ENCODE measurements around the gene TDRD15.
"Not testable (repeated sequence)": the region's sequence is repeated elsewhere in the genome, so short reads cannot be mapped to it uniquely, and the experiment has no call there.

Gene TDRD15

GRCh38 chr2:21095714-21096113 lies 28.1 kb upstream of the TDRD15 start:
- no peak for TF ChIP-seq CTCF (IDR thresholded peaks at IDR 0.05)
- DNase-seq (ENCODE audit: low spot score): no peak
- Histone ChIP-seq H3K4me3 (no peak overlapping the region), H3K27ac (no peak overlapping the region)

- no peak for TF ChIP-seq CTCF (IDR thresholded peaks at IDR 0.05)
- DNase-seq (ENCODE audit: low spot score): no peak
- Histone ChIP-seq H3K27ac (no peak overlapping the region), H3K4me3 (no peak overlapping the region)
These were observed 27.3 kb upstream of the TDRD15 start for GRCh38 chr2:21096458-21096857.

GRCh38 chr2:21097331-21097730 lies 26.4 kb upstream of the TDRD15 start:
- TF ChIP-seq CTCF (IDR thresholded peaks at IDR 0.05): no peak
- DNase-seq (ENCODE audit: low spot score): no peak
- no peak overlapping the region for H3K27ac ChIP-seq

GRCh38 chr2:21098294-21098693 lies 25.5 kb upstream of the TDRD15 start:
- TF ChIP-seq CTCF (IDR thresholded peaks at IDR 0.05): no peak
- no peak overlapping the region for H3K4me3 ChIP-seq
- H3K27ac ChIP-seq: no peak overlapping the region
- no peak for DNase-seq (ENCODE audit: low spot score)

More at GRCh38 chr2:21097331-21097730, 26.4 kb upstream of the TDRD15 start:
- no peak overlapping the region for H3K4me3 ChIP-seq

GRCh38 chr2:21099281-21099907 lies 24.4 kb upstream of the TDRD15 start:
- Histone ChIP-seq H3K4me3 (no peak overlapping the region), H3K27ac (no peak overlapping the region)
- TF ChIP-seq CTCF (IDR thresholded peaks at IDR 0.05): no peak
- DNase-seq (ENCODE audit: low spot score): no peak

GRCh38 chr2:21101514-21102155 lies 22.1 kb upstream of the TDRD15 start:
- not testable (repeated sequence) for DNase-seq (ENCODE audit: low spot score); H3K27ac ChIP-seq; H3K4me3 ChIP-seq

- DNase-seq (ENCODE audit: low spot score): no peak
- Histone ChIP-seq H3K27ac (no peak overlapping the region), H3K4me3 (no peak overlapping the region)
- TF ChIP-seq CTCF (IDR thresholded peaks at IDR 0.05): no peak
These were observed 21.4 kb upstream of the TDRD15 start for GRCh38 chr2:21102356-21102755.

Data from coronary artery (tissue), 2 donors.